Right lobe of liver (tissue), 4 donors: ENCODE data around the gene TBC1D20.

Source experiments
- POLR2A ChIP-seq: fragments of 450-650 bp; IDR thresholded peaks from one replicate; pipeline ENCODE4 v1.6.1; 2017; ENCODE audit warnings: antibody characterized with exemption, mild to moderate bottlenecking
- TF ChIP-seq, protein P1 (sequence below), 4 donors: fragments of 200-600 bp in 3 of 4; fragments of 450-650 bp in 1 of 4; IDR thresholded peaks; one replicate each; pipeline versions ENCODE4 v1.5.1 to v1.8.0; 2016 to 2022; ENCODE audit warnings: antibody characterized with exemption in 4 of 4, mild to moderate bottlenecking in 2 of 4
- donor health status: DM: no; HTN: no; CAD: no.
- donor health status: DM: no; HTN: no; CAD: no.
- donor health status: DM: no; HTN: yes; CAD: no.

DNA sequence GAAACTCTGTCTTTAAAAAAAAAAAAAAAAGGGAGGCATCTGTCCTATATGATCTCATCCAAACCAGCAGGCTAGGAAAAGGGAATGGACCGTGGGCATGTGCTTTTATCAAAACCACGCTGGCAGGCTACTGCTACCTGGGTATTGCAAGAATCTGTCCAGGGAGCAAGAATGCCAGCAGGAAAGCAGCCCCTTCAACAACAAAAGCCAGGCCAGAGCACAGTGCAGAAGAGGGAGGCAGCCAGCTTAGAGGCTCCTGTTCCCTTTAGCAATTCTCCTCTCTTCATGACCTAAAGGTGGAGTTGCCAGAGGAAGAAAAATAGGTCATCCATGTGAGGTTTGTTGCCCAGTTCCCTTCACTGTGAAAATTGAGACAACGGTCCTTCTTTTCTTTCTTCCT lies 18.2 kb downstream of the TBC1D20 start:
- TF ChIP-seq, protein P1, sequence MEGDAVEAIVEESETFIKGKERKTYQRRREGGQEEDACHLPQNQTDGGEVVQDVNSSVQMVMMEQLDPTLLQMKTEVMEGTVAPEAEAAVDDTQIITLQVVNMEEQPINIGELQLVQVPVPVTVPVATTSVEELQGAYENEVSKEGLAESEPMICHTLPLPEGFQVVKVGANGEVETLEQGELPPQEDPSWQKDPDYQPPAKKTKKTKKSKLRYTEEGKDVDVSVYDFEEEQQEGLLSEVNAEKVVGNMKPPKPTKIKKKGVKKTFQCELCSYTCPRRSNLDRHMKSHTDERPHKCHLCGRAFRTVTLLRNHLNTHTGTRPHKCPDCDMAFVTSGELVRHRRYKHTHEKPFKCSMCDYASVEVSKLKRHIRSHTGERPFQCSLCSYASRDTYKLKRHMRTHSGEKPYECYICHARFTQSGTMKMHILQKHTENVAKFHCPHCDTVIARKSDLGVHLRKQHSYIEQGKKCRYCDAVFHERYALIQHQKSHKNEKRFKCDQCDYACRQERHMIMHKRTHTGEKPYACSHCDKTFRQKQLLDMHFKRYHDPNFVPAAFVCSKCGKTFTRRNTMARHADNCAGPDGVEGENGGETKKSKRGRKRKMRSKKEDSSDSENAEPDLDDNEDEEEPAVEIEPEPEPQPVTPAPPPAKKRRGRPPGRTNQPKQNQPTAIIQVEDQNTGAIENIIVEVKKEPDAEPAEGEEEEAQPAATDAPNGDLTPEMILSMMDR (IDR thresholded peaks at IDR 0.05), result no peak
- TF ChIP-seq POLR2A, result no peak
